GM23338 (cell line): ENCODE results near the gene DEK. TPM values are rescaled to one million over a fixed set of nuclear protein-coding genes. Genes with fewer than 3 reads are reported as not detected.

Experiments
- ATAC-seq: fragments of 200-7000 bp; cut with Tn5 transposase; 3 replicates; pipeline ENCODE4 v1.9.1; 2020
- DNase-seq: peaks from one replicate; pipeline ENCODE4 v3.0.0-alpha.2; 2015; ENCODE audit warnings: low spot score
- H2AFZ ChIP-seq: fragments of 200-600 bp; sonication (generic); 2 replicates; pipeline ENCODE4 v1.8.0; 2016; ENCODE audit warnings: antibody characterized with exemption, mild to moderate bottlenecking, moderate library complexity
- H3F3A ChIP-seq: fragments of 200-600 bp; sonication (generic); replicated peaks from 2 replicates; pipeline ENCODE4 v1.8.0; 2017; ENCODE audit warnings: antibody characterized with exemption, mixed run types, low read depth
- H3K27ac ChIP-seq: fragments of 200-600 bp; sonication (generic); 2 replicates; pipeline ENCODE4 v1.6.1; 2016; ENCODE audit warnings: low read depth
- H3K27me3 ChIP-seq: fragments of 200-600 bp; sonication (generic); 2 replicates; pipeline ENCODE4 v1.8.0; 2016; ENCODE audit warnings: mild to moderate bottlenecking, mixed run types, moderate library complexity; ENCODE audit not compliant: insufficient read depth
- H3K36me3 ChIP-seq: fragments of 200-600 bp; sonication (generic); 2 replicates; pipeline ENCODE4 v1.8.0; 2016; ENCODE audit warnings: mild to moderate bottlenecking; ENCODE audit not compliant: insufficient read depth
- H3K4me1 ChIP-seq: fragments of 200-600 bp; sonication (generic); 2 replicates; pipeline ENCODE4 v1.8.0; 2016; ENCODE audit warnings: mild to moderate bottlenecking, moderate library complexity; ENCODE audit not compliant: insufficient read depth
- H3K4me2 ChIP-seq: fragments of 200-600 bp; sonication (generic); 2 replicates; pipeline ENCODE4 v1.7.1; 2017; ENCODE audit warnings: mixed run types
- H3K4me3 ChIP-seq: fragments of 200-600 bp; sonication (generic); 2 replicates; pipeline ENCODE4 v1.6.1; 2016; ENCODE audit warnings: mixed run types
- H3K79me2 ChIP-seq: fragments of 200-600 bp; sonication (generic); replicated peaks from 2 replicates; pipeline ENCODE4 v1.8.0; 2017; ENCODE audit warnings: mild to moderate bottlenecking; ENCODE audit not compliant: insufficient read depth
- H3K9me2 ChIP-seq: fragments of 200-600 bp; sonication (generic); 2 replicates; pipeline ENCODE4 v1.8.0; 2017; ENCODE audit not compliant: insufficient read depth
- H4K20me1 ChIP-seq: fragments of 200-600 bp; sonication (generic); replicated peaks from 2 replicates; pipeline ENCODE4 v1.8.0; 2017; ENCODE audit warnings: mild to moderate bottlenecking; ENCODE audit not compliant: insufficient read depth
- H3K27ac Mint-ChIP-seq: 2 replicates; pipeline ENCODE4 v1.8.0; 2020; ENCODE audit warnings: inconsistent platforms, mild to moderate bottlenecking, moderate library complexity, mixed read lengths
- H3K27me3 Mint-ChIP-seq: 3 replicates; pipeline ENCODE4 v1.8.0; 2022; ENCODE audit warnings: low read depth, mild to moderate bottlenecking, moderate library complexity, mixed read lengths, inconsistent platforms; ENCODE audit not compliant: insufficient read depth, poor library complexity
- H3K36me3 Mint-ChIP-seq: 3 replicates; pipeline ENCODE4 v1.8.0; 2021; ENCODE audit warnings: low read depth, mild to moderate bottlenecking, inconsistent platforms, moderate library complexity, mixed read lengths
- H3K4me1 Mint-ChIP-seq: 3 replicates; pipeline ENCODE4 v1.8.0; 2020; ENCODE audit warnings: mild to moderate bottlenecking, inconsistent platforms, mixed read lengths
- H3K4me3 Mint-ChIP-seq: 3 replicates; pipeline ENCODE4 v1.8.0; 2021; ENCODE audit warnings: moderate library complexity, mild to moderate bottlenecking, inconsistent platforms, mixed read lengths
- H3K9me3 Mint-ChIP-seq: 3 replicates; pipeline ENCODE4 v1.8.0; 2020; ENCODE audit warnings: moderate library complexity, mild to moderate bottlenecking, inconsistent platforms, mixed read lengths
- NANOG ChIP-seq: IDR thresholded peaks from 2 replicates; pipeline ENCODE4 v1.6.1; 2016; ENCODE audit warnings: antibody characterized with exemption, borderline replicate concordance
- POLR2AphosphoS5 ChIP-seq: IDR thresholded peaks from 2 replicates; pipeline ENCODE4 v1.6.1; 2016; ENCODE audit warnings: antibody characterized with exemption, low read depth
- ZNF331 ChIP-seq: fragments of 250-450 bp; sonication (Bioruptor Pico); IDR thresholded peaks from 2 replicates; pipeline ENCODE4 v1.5.0; 2020; ENCODE audit warnings: low read depth, mild to moderate bottlenecking, moderate library complexity
- ZNF462 ChIP-seq: fragments of 250-450 bp; sonication (Bioruptor Pico); IDR thresholded peaks from 2 replicates; pipeline ENCODE4 v1.5.0; 2020; ENCODE audit warnings: mild to moderate bottlenecking, moderate library complexity
- polyA plus RNA-seq: library from polyadenylated mRNA; unstranded; fragments of >200 nt; fragmentation: Nextera tagmentation; extraction: Ambion mirVana; gene quantifications from 2 replicates; pipeline ENCODE4 v1.2.1, GENCODE V29; 2016
- total RNA-seq: library from RNA; depleted of rRNA; stranded (reverse); fragments of >200 nt; shearing (Covaris generic); gene quantifications from 2 replicates; pipeline ENCODE4 v1.2.3, GENCODE V29; 2014
- TF ChIP-seq, protein P1 (sequence below): IDR thresholded peaks from one replicate; pipeline ENCODE4 v1.6.1; 2018; ENCODE audit warnings: antibody characterized with exemption; ENCODE audit not compliant: unreplicated experiment
- TF ChIP-seq, protein P2 (sequence below): IDR thresholded peaks from 2 replicates; pipeline ENCODE4 v1.6.1; 2016; ENCODE audit warnings: antibody characterized with exemption
- TF ChIP-seq, protein P3 (sequence below), 2 experiments: fragments of 200-600 bp in 1 of 2; sonication (generic) in 1 of 2; conservative IDR thresholded peaks; 2 replicates each; pipeline versions ENCODE4 v1.5.1 to v1.6.1; 2016 to 2017; ENCODE audit warnings: antibody characterized with exemption in 2 of 2, low read depth in 2 of 2, mild to moderate bottlenecking in 2 of 2, moderate library complexity in 1 of 2

DEK gene
- total and polyA plus RNA-seq, 2 experiments from 2014 or later, result 218 to 582 TPM

DNA sequence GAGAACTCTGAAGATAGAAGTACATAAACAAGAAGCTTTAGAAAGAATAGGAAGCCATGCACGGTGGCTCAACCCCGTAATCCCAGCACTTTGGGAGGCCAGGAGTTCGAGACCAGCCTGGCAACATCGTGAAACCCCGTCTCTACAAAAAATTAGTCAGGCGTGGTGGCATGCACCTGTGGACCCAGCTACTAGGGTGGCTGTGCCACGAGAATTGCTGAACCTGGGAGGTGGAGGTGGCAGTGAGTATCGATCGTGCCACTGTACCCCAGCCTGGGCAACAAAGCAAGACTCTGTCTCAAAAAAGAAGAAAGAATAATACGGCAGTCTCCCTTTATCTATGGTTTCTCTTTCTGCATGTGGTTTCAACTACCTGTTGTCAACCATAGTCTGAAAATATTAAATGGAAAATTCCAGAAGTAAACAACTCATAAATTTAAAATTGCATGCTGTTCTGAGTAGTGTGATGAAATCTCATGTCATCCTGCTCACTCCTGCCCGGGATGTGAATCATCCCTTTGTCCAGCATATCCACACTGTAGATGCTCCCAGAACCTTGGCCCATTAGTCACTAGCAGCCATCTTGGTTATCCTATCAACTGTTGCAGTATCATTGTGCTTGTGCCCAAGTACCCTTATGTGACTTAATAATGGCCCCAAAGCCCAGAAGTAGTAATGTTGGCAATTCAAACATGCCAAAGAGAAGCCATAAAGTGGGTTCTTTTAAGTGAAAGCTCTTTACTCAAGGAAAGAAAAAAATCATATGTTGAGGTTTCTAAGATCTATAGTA is 22.1 kb downstream of the DEK start:
- H3K4me3 Mint-ChIP-seq, result no peak overlapping the region

More for the DNA sequence above, 22.1 kb downstream of the DEK start:
- TF ChIP-seq POLR2AphosphoS5 (no peak), ZNF462 (CRISPR knock-in tag) (no peak), ZNF331 (CRISPR knock-in tag) (no peak), NANOG (no peak)
- TF ChIP-seq, protein P1, sequence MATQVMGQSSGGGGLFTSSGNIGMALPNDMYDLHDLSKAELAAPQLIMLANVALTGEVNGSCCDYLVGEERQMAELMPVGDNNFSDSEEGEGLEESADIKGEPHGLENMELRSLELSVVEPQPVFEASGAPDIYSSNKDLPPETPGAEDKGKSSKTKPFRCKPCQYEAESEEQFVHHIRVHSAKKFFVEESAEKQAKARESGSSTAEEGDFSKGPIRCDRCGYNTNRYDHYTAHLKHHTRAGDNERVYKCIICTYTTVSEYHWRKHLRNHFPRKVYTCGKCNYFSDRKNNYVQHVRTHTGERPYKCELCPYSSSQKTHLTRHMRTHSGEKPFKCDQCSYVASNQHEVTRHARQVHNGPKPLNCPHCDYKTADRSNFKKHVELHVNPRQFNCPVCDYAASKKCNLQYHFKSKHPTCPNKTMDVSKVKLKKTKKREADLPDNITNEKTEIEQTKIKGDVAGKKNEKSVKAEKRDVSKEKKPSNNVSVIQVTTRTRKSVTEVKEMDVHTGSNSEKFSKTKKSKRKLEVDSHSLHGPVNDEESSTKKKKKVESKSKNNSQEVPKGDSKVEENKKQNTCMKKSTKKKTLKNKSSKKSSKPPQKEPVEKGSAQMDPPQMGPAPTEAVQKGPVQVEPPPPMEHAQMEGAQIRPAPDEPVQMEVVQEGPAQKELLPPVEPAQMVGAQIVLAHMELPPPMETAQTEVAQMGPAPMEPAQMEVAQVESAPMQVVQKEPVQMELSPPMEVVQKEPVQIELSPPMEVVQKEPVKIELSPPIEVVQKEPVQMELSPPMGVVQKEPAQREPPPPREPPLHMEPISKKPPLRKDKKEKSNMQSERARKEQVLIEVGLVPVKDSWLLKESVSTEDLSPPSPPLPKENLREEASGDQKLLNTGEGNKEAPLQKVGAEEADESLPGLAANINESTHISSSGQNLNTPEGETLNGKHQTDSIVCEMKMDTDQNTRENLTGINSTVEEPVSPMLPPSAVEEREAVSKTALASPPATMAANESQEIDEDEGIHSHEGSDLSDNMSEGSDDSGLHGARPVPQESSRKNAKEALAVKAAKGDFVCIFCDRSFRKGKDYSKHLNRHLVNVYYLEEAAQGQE, result no peak
- TF ChIP-seq, protein P2, sequence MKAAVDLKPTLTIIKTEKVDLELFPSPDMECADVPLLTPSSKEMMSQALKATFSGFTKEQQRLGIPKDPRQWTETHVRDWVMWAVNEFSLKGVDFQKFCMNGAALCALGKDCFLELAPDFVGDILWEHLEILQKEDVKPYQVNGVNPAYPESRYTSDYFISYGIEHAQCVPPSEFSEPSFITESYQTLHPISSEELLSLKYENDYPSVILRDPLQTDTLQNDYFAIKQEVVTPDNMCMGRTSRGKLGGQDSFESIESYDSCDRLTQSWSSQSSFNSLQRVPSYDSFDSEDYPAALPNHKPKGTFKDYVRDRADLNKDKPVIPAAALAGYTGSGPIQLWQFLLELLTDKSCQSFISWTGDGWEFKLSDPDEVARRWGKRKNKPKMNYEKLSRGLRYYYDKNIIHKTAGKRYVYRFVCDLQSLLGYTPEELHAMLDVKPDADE, result no peak
- TF ChIP-seq, protein P3, sequence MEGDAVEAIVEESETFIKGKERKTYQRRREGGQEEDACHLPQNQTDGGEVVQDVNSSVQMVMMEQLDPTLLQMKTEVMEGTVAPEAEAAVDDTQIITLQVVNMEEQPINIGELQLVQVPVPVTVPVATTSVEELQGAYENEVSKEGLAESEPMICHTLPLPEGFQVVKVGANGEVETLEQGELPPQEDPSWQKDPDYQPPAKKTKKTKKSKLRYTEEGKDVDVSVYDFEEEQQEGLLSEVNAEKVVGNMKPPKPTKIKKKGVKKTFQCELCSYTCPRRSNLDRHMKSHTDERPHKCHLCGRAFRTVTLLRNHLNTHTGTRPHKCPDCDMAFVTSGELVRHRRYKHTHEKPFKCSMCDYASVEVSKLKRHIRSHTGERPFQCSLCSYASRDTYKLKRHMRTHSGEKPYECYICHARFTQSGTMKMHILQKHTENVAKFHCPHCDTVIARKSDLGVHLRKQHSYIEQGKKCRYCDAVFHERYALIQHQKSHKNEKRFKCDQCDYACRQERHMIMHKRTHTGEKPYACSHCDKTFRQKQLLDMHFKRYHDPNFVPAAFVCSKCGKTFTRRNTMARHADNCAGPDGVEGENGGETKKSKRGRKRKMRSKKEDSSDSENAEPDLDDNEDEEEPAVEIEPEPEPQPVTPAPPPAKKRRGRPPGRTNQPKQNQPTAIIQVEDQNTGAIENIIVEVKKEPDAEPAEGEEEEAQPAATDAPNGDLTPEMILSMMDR (conservative IDR thresholded peaks at IDR 0.05; ENCODE audit: low read depth in 2 of 2), result no peak
- Histone ChIP-seq H3K4me3 (no peak overlapping the region), H2AFZ (no peak overlapping the region), H3K36me3 (peaks cover 40% of the 10 kb centered on the region), H3K9me2 (no peaks in the 10 kb centered on the region), H3K4me1 (no peaks in the 10 kb centered on the region), H4K20me1 (peaks cover 16% of the 10 kb centered on the region), H3F3A (no peaks in the 10 kb centered on the region), H3K27ac (peak overlapping the region; percentile 3; the same call in 1 of the 2 replicates), H3K79me2 (peaks cover 99% of the 10 kb centered on the region), H3K4me2 (no peak overlapping the region), H3K27me3 (no peaks in the 10 kb centered on the region)
- peaks cover 6% of the 10 kb centered on the region for H3K27me3 Mint-ChIP-seq
- DNase-seq (no peak), ATAC-seq (no peak)
- no peaks in the 10 kb centered on the region for H3K9me3 Mint-ChIP-seq
- peak overlapping the region; percentile 80; the same call in 1 of the 2 replicates for H3K27ac Mint-ChIP-seq
- H3K36me3 Mint-ChIP-seq, result peaks cover 92% of the 10 kb centered on the region
- H3K4me1 Mint-ChIP-seq, result peaks cover 28% of the 10 kb centered on the region; the same call in 2 of the 3 replicates
